DND-41 (cell line): ENCODE data around the gene RIN3.

Experiments used
- EZH2 ChIP-seq: IDR thresholded peaks from 3 replicates; pipeline ENCODE4 v1.6.1; 2012; ENCODE audit warnings: borderline replicate concordance, low read depth, mild to moderate bottlenecking, moderate library complexity, low read length, inconsistent platforms; ENCODE audit not compliant: severe bottlenecking
- TF ChIP-seq, protein P1 (sequence below): IDR thresholded peaks from 2 replicates; pipeline ENCODE4 v1.5.1; 2012; ENCODE audit warnings: borderline replicate concordance, low read length, moderate library complexity, mild to moderate bottlenecking; ENCODE audit not compliant: poor library complexity, severe bottlenecking; ENCODE audit errors: extremely low read depth

DNA sequence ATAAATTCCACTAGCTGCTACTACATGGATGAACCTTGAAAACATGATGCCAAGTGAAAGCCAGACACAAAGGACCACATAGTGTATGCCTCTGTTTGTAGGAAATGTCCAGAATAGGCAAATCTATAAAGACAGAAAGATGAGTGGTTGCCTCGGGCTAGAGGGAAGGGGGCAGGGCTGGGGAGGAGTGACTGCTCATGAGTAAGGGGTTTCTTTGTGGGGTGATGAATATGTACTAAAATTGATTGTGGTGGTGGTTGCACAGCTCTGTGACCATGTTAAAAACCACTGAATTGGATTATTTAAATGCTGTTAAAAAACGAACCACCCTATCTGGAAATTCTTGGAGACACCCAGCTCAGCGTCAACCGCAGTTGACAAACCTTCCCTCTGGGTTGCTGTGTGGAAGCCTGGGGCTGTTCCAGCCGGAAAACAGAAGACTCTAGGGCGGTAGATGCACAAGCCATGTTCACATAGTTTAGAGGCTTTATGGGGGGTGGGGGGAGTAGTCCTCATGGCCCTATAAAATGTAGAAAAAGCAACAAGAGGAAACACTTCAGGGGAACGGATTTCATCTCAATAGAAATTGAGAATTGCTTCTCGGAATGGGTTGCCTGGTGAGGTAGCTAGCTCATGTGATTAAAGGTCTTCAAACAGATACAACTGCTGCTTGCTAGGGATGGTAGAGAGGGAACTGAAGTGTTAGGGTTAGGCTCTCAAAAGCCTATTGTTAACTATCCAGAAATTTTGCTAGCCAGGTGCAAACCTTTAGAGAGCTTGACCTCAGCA, 29.4 kb downstream of the RIN3 start:
- TF ChIP-seq, protein P1, sequence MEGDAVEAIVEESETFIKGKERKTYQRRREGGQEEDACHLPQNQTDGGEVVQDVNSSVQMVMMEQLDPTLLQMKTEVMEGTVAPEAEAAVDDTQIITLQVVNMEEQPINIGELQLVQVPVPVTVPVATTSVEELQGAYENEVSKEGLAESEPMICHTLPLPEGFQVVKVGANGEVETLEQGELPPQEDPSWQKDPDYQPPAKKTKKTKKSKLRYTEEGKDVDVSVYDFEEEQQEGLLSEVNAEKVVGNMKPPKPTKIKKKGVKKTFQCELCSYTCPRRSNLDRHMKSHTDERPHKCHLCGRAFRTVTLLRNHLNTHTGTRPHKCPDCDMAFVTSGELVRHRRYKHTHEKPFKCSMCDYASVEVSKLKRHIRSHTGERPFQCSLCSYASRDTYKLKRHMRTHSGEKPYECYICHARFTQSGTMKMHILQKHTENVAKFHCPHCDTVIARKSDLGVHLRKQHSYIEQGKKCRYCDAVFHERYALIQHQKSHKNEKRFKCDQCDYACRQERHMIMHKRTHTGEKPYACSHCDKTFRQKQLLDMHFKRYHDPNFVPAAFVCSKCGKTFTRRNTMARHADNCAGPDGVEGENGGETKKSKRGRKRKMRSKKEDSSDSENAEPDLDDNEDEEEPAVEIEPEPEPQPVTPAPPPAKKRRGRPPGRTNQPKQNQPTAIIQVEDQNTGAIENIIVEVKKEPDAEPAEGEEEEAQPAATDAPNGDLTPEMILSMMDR: no peak
- TF ChIP-seq EZH2: no peak
